GM21360 (cell line): ENCODE measurements around the gene RAX.

Experiments used
- ATAC-seq: cut with Tn5 transposase; IDR thresholded peaks from one replicate; pipeline ENCODE4 v1.9.1; 2021; ENCODE audit warnings: mild to moderate bottlenecking, moderate library complexity; ENCODE audit not compliant: unreplicated experiment

The RAX gene

GRCh38 chr18:59249199-59249774 lies 24.0 kb downstream of the RAX start:
- ATAC-seq = no peak

GRCh38 chr18:59246796-59247195 lies 26.5 kb downstream of the RAX start:
- ATAC-seq = no peak

- ATAC-seq = no peak
These were observed 30.3 kb downstream of the RAX start for GRCh38 chr18:59242906-59243305.

GRCh38 chr18:59239642-59240041 lies 33.6 kb downstream of the RAX start:
- no peak for ATAC-seq

GRCh38 chr18:59238385-59238784 lies 34.9 kb downstream of the RAX start:
- ATAC-seq = no peak

GRCh38 chr18:59233017-59233410 lies 40.2 kb downstream of the RAX start:
- no peak for ATAC-seq

- no peak for ATAC-seq
These were observed 40.8 kb downstream of the RAX start for GRCh38 chr18:59232309-59233016.

- ATAC-seq = no peak
These were observed 41.4 kb downstream of the RAX start for GRCh38 chr18:59231877-59232276.

GRCh38 chr18:59231114-59231513 lies 42.1 kb downstream of the RAX start:
- no peak for ATAC-seq

- ATAC-seq = no peak
These were observed 43.4 kb downstream of the RAX start for GRCh38 chr18:59229701-59230443.

- ATAC-seq = no peak
These were observed 44.1 kb downstream of the RAX start for GRCh38 chr18:59229191-59229590.

- no peak for ATAC-seq
These were observed 44.9 kb downstream of the RAX start for GRCh38 chr18:59228351-59228750.

GRCh38 chr18:59222341-59222740 lies 50.9 kb downstream of the RAX start:
- no peak for ATAC-seq

- ATAC-seq = no peak
These were observed 52.2 kb downstream of the RAX start for GRCh38 chr18:59220784-59221765.

- no peak for ATAC-seq
These were observed 53.0 kb downstream of the RAX start for GRCh38 chr18:59220164-59220783.

- no peak for ATAC-seq
These were observed 53.5 kb downstream of the RAX start, which contains the start of gene GRP for GRCh38 chr18:59219672-59220163. Gene GRP, plus strand, starts transcription at chr18:59220158. Its CDS starts 108 bp downstream, at chr18:59220266.

- no peak for ATAC-seq
These were observed 55.2 kb downstream of the RAX start for GRCh38 chr18:59218018-59218417.
